Esophagus squamous epithelium (tissue), 4 donors: ENCODE measurements around the gene PITPNB.

Experiments used
- POLR2A ChIP-seq, 4 donors: fragments of 450-650 bp; IDR thresholded peaks; one replicate each; pipeline ENCODE4 v1.6.1; 2017; ENCODE audit warnings: antibody characterized with exemption in 4 of 4, mild to moderate bottlenecking in 4 of 4, moderate library complexity in 3 of 4
- TF ChIP-seq, protein P1 (sequence below), 6 experiments: fragments of 450-650 bp in 4 of 6; fragments of 200-600 bp in 2 of 6; sonication (generic) in 2 of 6; IDR thresholded peaks; one replicate each; pipeline ENCODE4 v1.5.1; 2016 to 2019; ENCODE audit warnings: antibody characterized with exemption in 6 of 6, mild to moderate bottlenecking in 4 of 6, moderate library complexity in 4 of 6

DNA sequence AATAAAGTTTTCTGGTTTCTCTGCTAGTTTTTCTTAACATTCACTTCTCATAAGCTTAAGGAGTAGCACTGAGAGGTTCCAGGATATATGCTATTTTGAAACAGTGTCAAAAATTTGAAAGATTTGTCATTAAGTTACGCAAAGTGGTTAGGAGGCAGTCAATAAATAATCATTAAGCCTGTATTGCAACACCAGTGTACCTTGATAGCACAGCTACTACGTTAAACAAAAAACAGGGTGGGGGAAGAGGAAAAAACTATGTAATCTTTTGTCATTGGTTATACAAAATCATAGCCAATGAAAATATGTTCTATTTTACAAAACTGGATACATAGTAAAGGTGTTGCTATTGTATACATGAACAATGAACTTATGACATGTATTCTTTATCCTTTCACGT is 30.4 kb upstream of the PITPNB start:
- TF ChIP-seq POLR2A (IDR thresholded peaks at IDR 0.05), result no peak
- TF ChIP-seq, protein P1, sequence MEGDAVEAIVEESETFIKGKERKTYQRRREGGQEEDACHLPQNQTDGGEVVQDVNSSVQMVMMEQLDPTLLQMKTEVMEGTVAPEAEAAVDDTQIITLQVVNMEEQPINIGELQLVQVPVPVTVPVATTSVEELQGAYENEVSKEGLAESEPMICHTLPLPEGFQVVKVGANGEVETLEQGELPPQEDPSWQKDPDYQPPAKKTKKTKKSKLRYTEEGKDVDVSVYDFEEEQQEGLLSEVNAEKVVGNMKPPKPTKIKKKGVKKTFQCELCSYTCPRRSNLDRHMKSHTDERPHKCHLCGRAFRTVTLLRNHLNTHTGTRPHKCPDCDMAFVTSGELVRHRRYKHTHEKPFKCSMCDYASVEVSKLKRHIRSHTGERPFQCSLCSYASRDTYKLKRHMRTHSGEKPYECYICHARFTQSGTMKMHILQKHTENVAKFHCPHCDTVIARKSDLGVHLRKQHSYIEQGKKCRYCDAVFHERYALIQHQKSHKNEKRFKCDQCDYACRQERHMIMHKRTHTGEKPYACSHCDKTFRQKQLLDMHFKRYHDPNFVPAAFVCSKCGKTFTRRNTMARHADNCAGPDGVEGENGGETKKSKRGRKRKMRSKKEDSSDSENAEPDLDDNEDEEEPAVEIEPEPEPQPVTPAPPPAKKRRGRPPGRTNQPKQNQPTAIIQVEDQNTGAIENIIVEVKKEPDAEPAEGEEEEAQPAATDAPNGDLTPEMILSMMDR (IDR thresholded peaks at IDR 0.05), result no peak
